A549 (cell line): ENCODE data around the gene PYCARD. TPM values are rescaled to one million over a fixed set of nuclear protein-coding genes. Genes with fewer than 3 reads are reported as not detected.
A peak's percentile ranks its signal among the peaks of the same experiment; 100 is the strongest.

ENCODE experiments used
- ATAC-seq, 2 experiments: fragments of 200-7000 bp in 1 of 2; fragments of >200 bp in 1 of 2; cut with Nextera tagmentation in 1 of 2; cut with Tn5 transposase in 1 of 2; 3 replicates each; pipeline versions ENCODE4 v1.8.0 to v1.9.1; 2018 to 2020; ENCODE audit warnings: mild to moderate bottlenecking in 1 of 2, moderate library complexity in 1 of 2
- CTCF ChIA-PET: fragments of 300-600 bp; sonication (Branson Sonifier 250); formaldehyde crosslinking; extraction: SDS; loops from one replicate; lab custom pipeline; 2021; ENCODE audit warnings: antibody characterized with exemption, inconsistent platforms; lab: Yijun Ruan, JAX
- POLR2A ChIA-PET: fragments of 350-600 bp; formaldehyde crosslinking; extraction: SDS; loops from one replicate; lab custom pipeline; 2021; ENCODE audit warnings: antibody characterized with exemption, inconsistent platforms; lab: Yijun Ruan, JAX
- DNase-seq, 2 experiments: peaks; one replicate each; pipeline versions ENCODE4 v3.0.0 to v3.0.0-alpha.2; 2011 to 2016; ENCODE audit warnings: low read depth in 1 of 2, low spot score in 1 of 2
- FAIRE-seq: peaks from 2 replicates; lab custom pipeline; 2011; peaks lifted over from hg19 to GRCh38; lab: Jason Lieb, UNC
- H3K27ac ChIP-seq, 2 experiments: fragments of >200 bp; sonication (Bioruptor Twin); formaldehyde crosslinking; 3 replicates each; pipeline ENCODE4 v1.5.1; 2016 to 2017
- H3K4me1 ChIP-seq: fragments of >200 bp; sonication (Bioruptor Twin); formaldehyde crosslinking; 3 replicates; pipeline ENCODE4 v1.6.1; 2016
- H3K4me2 ChIP-seq: fragments of >200 bp; sonication (Bioruptor Twin); formaldehyde crosslinking; 3 replicates; pipeline ENCODE4 v1.6.1; 2016
- H3K4me3 ChIP-seq: fragments of >200 bp; sonication (Bioruptor Twin); formaldehyde crosslinking; 3 replicates; pipeline ENCODE4 v1.5.1; 2016
- H3K9me3 ChIP-seq: fragments of >200 bp; sonication (Bioruptor Twin); formaldehyde crosslinking; 3 replicates; pipeline ENCODE4 v1.6.1; 2016
- ATOH8 ChIP-seq: fragments of 250-450 bp; sonication (Bioruptor Pico); IDR thresholded peaks from 2 replicates; pipeline ENCODE4 v1.5.0; 2020; ENCODE audit warnings: low read depth, mild to moderate bottlenecking, moderate library complexity
- CBX2 ChIP-seq: fragments of 200-600 bp; sonication (generic); IDR thresholded peaks from 2 replicates; pipeline ENCODE4 v1.6.1; 2016; ENCODE audit warnings: low read depth, mild to moderate bottlenecking, borderline replicate concordance
- CBX8 ChIP-seq: fragments of 200-600 bp; sonication (generic); IDR thresholded peaks from 2 replicates; pipeline ENCODE4 v1.6.1; 2016
- CHD4 ChIP-seq: fragments of 200-600 bp; sonication (generic); IDR thresholded peaks from 2 replicates; pipeline ENCODE4 v1.6.1; 2016; ENCODE audit warnings: antibody characterized with exemption, mild to moderate bottlenecking, borderline replicate concordance
- GATA3 ChIP-seq: IDR thresholded peaks from 2 replicates; pipeline ENCODE4 v1.6.1; 2012; ENCODE audit warnings: borderline replicate concordance
- HES2 ChIP-seq: fragments of >200 bp; sonication (Bioruptor Twin); formaldehyde crosslinking; IDR thresholded peaks from 2 replicates; pipeline ENCODE4 v1.6.1; 2016
- JUN ChIP-seq, 2 experiments: fragments of >200 bp; sonication (Bioruptor Twin); formaldehyde crosslinking; IDR thresholded peaks; 2 replicates in 1 of 2; 3 replicates in 1 of 2; pipeline ENCODE4 v1.6.1; 2016 to 2017
- PBX3 ChIP-seq: IDR thresholded peaks from 2 replicates; pipeline ENCODE4 v1.6.1; 2012
- RAD21 ChIP-seq, 2 experiments: fragments of >200 bp in 1 of 2; sonication (Bioruptor Twin) in 1 of 2; formaldehyde crosslinking in 1 of 2; IDR thresholded peaks in 1 of 2; conservative IDR thresholded peaks in 1 of 2; 2 replicates in 1 of 2; 3 replicates in 1 of 2; pipeline ENCODE4 v1.6.1; 2012 to 2018; ENCODE audit warnings: inconsistent platforms in 1 of 2
- RARB ChIP-seq: fragments of 250-450 bp; sonication (Bioruptor Pico); IDR thresholded peaks from 2 replicates; pipeline ENCODE4 v1.8.0; 2021; ENCODE audit warnings: mild to moderate bottlenecking, moderate library complexity
- SMC3 ChIP-seq: fragments of >200 bp; sonication (Bioruptor Twin); formaldehyde crosslinking; IDR thresholded peaks from 3 replicates; pipeline ENCODE4 v1.6.1; 2018; ENCODE audit warnings: inconsistent platforms
- TFCP2L1 ChIP-seq: fragments of 250-450 bp; sonication (Bioruptor Pico); IDR thresholded peaks from 2 replicates; pipeline ENCODE4 v1.5.0; 2021; ENCODE audit warnings: mild to moderate bottlenecking
- ZNF302 ChIP-seq: fragments of 250-450 bp; sonication (Bioruptor Pico); IDR thresholded peaks from 2 replicates; pipeline ENCODE4 v1.9.0; 2021; ENCODE audit warnings: inconsistent platforms, mild to moderate bottlenecking, moderate library complexity
- WGBS: methylation state at CpG from one replicate; pipeline ENCODE4 v1.1.6; 2017; ENCODE audit errors: missing lambda C conversion rate; 5-methylcytosine and 5-hydroxymethylcytosine counted together
- polyA plus RNA-seq, 4 experiments: library from polyadenylated mRNA; depleted of rRNA in 3 of 4; stranded (reverse); fragments of >200 nt; fragmentation: RNase III in 1 of 4; extraction: RNeasy Plus Mini Kit Qiagen cat#74134 plus additional on column Dnase treatment in 1 of 4; gene quantifications; 2 replicates in 3 of 4; 3 replicates in 1 of 4; pipeline ENCODE4 v1.2.3, GENCODE V29; 2011 to 2017
- TF ChIP-seq, protein P1 (sequence below): fragments of 250-450 bp; sonication (Bioruptor Pico); IDR thresholded peaks from 2 replicates; pipeline ENCODE4 v1.5.0; 2021; ENCODE audit warnings: mild to moderate bottlenecking, moderate library complexity, borderline replicate concordance
- TF ChIP-seq, protein P2 (sequence below): fragments of >200 bp; sonication (Bioruptor Twin); formaldehyde crosslinking; IDR thresholded peaks from 3 replicates; pipeline ENCODE4 v1.6.1; 2016
- TF ChIP-seq, protein P3 (sequence below): fragments of 150-350 bp; IDR thresholded peaks from 2 replicates; pipeline ENCODE4 v1.6.1; 2014; ENCODE audit warnings: low read depth, mild to moderate bottlenecking, low read length

The PYCARD gene
- polyA plus RNA-seq, 2 of the 4 experiments (the other 2 are of a cell fraction): 16.1 to 30.1 TPM

DNA sequence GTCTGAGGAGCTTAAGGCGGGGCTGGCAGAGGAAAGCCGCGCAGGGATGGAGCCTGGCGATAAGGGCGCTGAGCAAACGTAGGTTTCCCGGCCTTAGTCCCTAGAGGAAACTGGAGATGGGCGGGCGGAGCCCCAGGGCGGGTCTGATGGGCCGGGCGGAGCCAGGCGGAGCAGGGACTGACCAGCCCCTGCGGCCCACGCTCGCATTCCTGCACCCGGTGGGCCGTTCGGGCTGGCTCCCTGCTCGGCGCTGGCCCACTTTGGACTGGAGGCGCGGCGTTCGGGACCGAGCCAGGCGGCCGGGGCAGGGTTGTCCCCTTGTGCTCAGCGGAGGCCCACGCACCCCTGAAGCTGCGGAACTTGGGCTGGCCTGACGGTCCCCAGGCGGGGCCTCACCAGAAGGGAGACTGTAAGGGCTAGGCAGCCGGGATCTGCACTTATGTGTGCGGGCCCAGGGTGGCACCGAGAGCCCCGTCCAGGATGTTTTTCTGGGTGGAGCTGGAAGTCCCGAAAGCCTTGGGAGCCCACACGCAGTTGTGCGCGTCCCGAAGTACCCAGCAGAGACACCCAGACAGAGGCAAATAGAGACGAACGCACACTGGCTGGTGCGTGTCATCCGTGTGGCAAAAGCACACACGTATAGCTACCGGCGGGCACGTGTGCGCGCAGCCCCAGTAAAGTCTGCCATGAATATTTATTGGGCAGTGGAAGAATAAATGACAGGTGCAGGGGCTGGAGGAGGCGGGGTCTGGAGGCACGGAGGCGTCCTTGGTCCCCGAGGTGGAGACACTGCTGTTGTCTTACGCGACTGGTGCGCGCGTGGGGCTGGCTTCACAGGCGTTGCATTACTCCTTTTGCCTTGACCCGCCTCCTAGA is 13.0 kb upstream of the PYCARD start (continued):
- TF ChIP-seq SMC3: no peak
- TF ChIP-seq ATOH8 (CRISPR knock-in tag): no peak
- TF ChIP-seq RARB (CRISPR knock-in tag): no peak
- TF ChIP-seq TFCP2L1 (CRISPR knock-in tag): no peak

- Histone ChIP-seq H3K27ac (peak overlapping the region in 1 of 2 experiments; percentile 82; a peak in 4 of 6 replicates), H3K9me3 (no peaks in the 10 kb centered on the region), H3K4me1 (peaks cover 5% of the 10 kb centered on the region; the same call in 2 of the 3 replicates), H3K4me2 (peak overlapping the region; percentile 97), H3K4me3 (peak overlapping the region; percentile 53)
- TF ChIP-seq PBX3 (no peak), RAD21 (conservative IDR thresholded peaks at IDR 0.05 in 1 of 2, IDR thresholded peaks at IDR 0.05 in 1 of 2) (no peak), GATA3 (no peak), CBX2 (no peak), CBX8 (no peak), HES2 (no peak), ZNF302 (CRISPR knock-in tag) (no peak), CHD4 (no peak), JUN (IDR thresholded peaks at IDR 0.05) (no peak)
- TF ChIP-seq, protein P1, sequence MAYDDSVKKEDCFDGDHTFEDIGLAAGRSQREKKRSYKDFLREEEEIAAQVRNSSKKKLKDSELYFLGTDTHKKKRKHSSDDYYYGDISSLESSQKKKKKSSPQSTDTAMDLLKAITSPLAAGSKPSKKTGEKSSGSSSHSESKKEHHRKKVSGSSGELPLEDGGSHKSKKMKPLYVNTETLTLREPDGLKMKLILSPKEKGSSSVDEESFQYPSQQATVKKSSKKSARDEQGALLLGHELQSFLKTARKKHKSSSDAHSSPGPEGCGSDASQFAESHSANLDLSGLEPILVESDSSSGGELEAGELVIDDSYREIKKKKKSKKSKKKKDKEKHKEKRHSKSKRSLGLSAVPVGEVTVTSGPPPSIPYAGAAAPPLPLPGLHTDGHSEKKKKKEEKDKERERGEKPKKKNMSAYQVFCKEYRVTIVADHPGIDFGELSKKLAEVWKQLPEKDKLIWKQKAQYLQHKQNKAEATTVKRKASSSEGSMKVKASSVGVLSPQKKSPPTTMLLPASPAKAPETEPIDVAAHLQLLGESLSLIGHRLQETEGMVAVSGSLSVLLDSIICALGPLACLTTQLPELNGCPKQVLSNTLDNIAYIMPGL (CRISPR knock-in tag): no peak
- TF ChIP-seq, protein P2, sequence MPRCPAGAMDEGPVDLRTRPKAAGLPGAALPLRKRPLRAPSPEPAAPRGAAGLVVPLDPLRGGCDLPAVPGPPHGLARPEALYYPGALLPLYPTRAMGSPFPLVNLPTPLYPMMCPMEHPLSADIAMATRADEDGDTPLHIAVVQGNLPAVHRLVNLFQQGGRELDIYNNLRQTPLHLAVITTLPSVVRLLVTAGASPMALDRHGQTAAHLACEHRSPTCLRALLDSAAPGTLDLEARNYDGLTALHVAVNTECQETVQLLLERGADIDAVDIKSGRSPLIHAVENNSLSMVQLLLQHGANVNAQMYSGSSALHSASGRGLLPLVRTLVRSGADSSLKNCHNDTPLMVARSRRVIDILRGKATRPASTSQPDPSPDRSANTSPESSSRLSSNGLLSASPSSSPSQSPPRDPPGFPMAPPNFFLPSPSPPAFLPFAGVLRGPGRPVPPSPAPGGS: no peak
- TF ChIP-seq, protein P3, sequence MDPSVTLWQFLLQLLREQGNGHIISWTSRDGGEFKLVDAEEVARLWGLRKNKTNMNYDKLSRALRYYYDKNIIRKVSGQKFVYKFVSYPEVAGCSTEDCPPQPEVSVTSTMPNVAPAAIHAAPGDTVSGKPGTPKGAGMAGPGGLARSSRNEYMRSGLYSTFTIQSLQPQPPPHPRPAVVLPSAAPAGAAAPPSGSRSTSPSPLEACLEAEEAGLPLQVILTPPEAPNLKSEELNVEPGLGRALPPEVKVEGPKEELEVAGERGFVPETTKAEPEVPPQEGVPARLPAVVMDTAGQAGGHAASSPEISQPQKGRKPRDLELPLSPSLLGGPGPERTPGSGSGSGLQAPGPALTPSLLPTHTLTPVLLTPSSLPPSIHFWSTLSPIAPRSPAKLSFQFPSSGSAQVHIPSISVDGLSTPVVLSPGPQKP: no peak
- DNase-seq (no peak), FAIRE-seq (no peak), ATAC-seq (no peak)
- WGBS: 95% methylated on average over 47 of the region's 58 CpGs
- CTCF ChIA-PET: interaction anchor here (1.0 to 1.6 kb wide), 3 partner anchors 72 to 170 kb away, joined by 3 to 4 read pairs (median 3); no protein-coding TSS in a partner anchor
- POLR2A ChIA-PET: interaction anchor here (0.6 to 1.1 kb wide), 2 partner anchors 35 to 73 kb away, joined by 4 read pairs; partner anchors contain the start of gene FUS
These were observed 12.2 kb upstream of the PYCARD start for GRCh38 chr16:31214708-31215286.
